Common myeloid progenitor, CD34-positive (primary cell): ENCODE measurements around the gene METTL15.
"Not testable (repeated sequence)": the region's sequence is repeated elsewhere in the genome, so short reads cannot be mapped to it uniquely, and the experiment has no call there.

Source experiments
- CTCF ChIA-PET: fragments of 350-600 bp; sonication (Branson Sonifier 250); formaldehyde crosslinking; loops from one replicate; lab custom pipeline; 2021; ENCODE audit warnings: antibody characterized with exemption; lab: Charles Lee
- POLR2A ChIA-PET: fragments of 350-600 bp; sonication (Branson Sonifier 250); formaldehyde crosslinking; loops from one replicate; lab custom pipeline; 2021; ENCODE audit warnings: antibody characterized with exemption; lab: Charles Lee
- DNase-seq, 3 donors: peaks; one replicate each; pipeline versions ENCODE4 v3.0.0 to v3.0.0-alpha.2; 2013
- H3K27ac ChIP-seq, 2 experiments: 1 replicate in 1 of 2; 2 replicates in 1 of 2; pipeline ENCODE4 v1.7.0; 2013; ENCODE audit warnings: inconsistent platforms in 2 of 2, low read length in 2 of 2, mild to moderate bottlenecking in 2 of 2, low read depth in 1 of 2, moderate library complexity in 1 of 2; ENCODE audit not compliant: severe bottlenecking in 2 of 2, insufficient read depth in 1 of 2, poor library complexity in 1 of 2
- H3K27me3 ChIP-seq, 5 experiments: replicated peaks in 2 of 5; 1 replicate in 3 of 5; 2 replicates in 2 of 5; pipeline versions ENCODE4 v1.6.1 to v1.7.0; 2013; ENCODE audit warnings: low read length in 4 of 5, mild to moderate bottlenecking in 2 of 5, moderate library complexity in 2 of 5, inconsistent platforms in 1 of 5; ENCODE audit not compliant: insufficient read depth in 5 of 5, control insufficient read depth in 4 of 5
- H3K36me3 ChIP-seq, 4 experiments: 1 replicate in 2 of 4; 2 replicates in 2 of 4; pipeline versions ENCODE4 v1.6.1 to v1.7.0; 2013; ENCODE audit warnings: low read length in 3 of 4, control low read depth in 1 of 4, mild to moderate bottlenecking in 1 of 4; ENCODE audit not compliant: control insufficient read depth in 4 of 4, insufficient read depth in 4 of 4
- H3K4me1 ChIP-seq, 4 experiments: 1 replicate in 3 of 4; 2 replicates in 1 of 4; pipeline versions ENCODE4 v1.6.1 to v1.7.1; 2013; ENCODE audit warnings: low read length in 3 of 4, mild to moderate bottlenecking in 3 of 4, control low read depth in 1 of 4, inconsistent platforms in 1 of 4, moderate library complexity in 1 of 4; ENCODE audit not compliant: control insufficient read depth in 4 of 4, insufficient read depth in 4 of 4; ENCODE audit errors: control extremely low read depth in 1 of 4
- H3K4me3 ChIP-seq, 7 experiments: 1 replicate in 4 of 7; 2 replicates in 3 of 7; pipeline versions ENCODE4 v1.5.1 to v1.7.0; 2013; ENCODE audit warnings: mild to moderate bottlenecking in 7 of 7, low read length in 6 of 7, moderate library complexity in 6 of 7, inconsistent platforms in 2 of 7, low read depth in 2 of 7, control low read depth in 1 of 7; ENCODE audit not compliant: insufficient read depth in 4 of 7, control insufficient read depth in 1 of 7; ENCODE audit errors: extremely low read depth in 1 of 7
- H3K9me3 ChIP-seq, 5 experiments: 1 replicate in 4 of 5; 2 replicates in 1 of 5; pipeline versions ENCODE4 v1.6.1 to v1.7.1; 2013; ENCODE audit warnings: low read length in 4 of 5, mild to moderate bottlenecking in 2 of 5, inconsistent platforms in 1 of 5, low read depth in 1 of 5, moderate library complexity in 1 of 5; ENCODE audit not compliant: control insufficient read depth in 4 of 5, insufficient read depth in 2 of 5; ENCODE audit errors: control extremely low read depth in 1 of 5
- WGBS: methylation state at CpG from one replicate; pipeline ENCODE4 v1.1.5; 2013; ENCODE audit not compliant: insufficient coverage; 5-methylcytosine and 5-hydroxymethylcytosine counted together

Gene METTL15

DNA sequence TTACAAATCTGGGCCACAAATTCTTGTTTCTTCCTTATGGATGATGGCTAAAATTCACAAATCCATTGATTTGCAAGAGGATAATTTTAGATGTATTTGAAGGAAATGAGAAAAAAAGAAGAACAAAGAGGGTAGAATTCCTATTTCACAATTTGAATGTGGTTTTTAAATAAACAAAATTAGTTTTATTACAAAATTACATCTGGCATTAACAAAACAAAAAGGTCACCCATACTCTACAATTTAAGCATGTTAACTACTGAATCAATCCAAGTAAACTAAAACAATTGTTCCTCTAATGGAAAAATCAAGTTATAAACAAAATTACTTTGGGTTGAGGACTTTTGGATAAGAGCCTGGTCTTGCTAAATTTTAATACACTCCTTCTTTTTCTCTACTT is 242.0 kb downstream of the METTL15 start:
- Histone ChIP-seq H3K27me3 (no peaks in the 10 kb centered on the region), H3K27ac (no peak overlapping the region), H3K9me3 (no peaks in the 10 kb centered on the region), H3K4me3 (no peak overlapping the region), H3K36me3 (no peaks in the 10 kb centered on the region), H3K4me1 (no peaks in the 10 kb centered on the region)
- no peak for DNase-seq
- POLR2A ChIA-PET: no interaction called here
- CTCF ChIA-PET: no interaction called here

DNA sequence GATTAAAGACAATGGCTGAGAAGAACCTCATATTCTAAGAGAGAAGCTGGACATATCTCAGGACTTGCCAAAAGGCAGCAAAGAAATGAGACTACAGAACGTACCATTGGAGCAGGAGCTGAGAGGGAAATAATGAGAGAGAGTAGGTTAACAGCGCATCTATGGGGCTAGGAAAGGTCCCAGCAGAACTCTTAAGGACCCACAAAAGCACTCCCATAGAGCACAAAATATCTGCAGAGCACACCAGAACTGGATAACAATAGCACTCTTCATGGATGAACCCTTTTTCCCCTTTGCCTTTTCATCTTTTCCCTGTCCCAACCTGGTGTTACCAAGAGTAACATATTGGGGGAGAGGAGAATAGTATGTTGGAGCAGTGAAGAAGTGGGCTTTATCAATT is 245.8 kb downstream of the METTL15 start:
- POLR2A ChIA-PET: no interaction called here
- no peaks in the 10 kb centered on the region for H3K9me3 ChIP-seq
- CTCF ChIA-PET: no interaction called here

DNA sequence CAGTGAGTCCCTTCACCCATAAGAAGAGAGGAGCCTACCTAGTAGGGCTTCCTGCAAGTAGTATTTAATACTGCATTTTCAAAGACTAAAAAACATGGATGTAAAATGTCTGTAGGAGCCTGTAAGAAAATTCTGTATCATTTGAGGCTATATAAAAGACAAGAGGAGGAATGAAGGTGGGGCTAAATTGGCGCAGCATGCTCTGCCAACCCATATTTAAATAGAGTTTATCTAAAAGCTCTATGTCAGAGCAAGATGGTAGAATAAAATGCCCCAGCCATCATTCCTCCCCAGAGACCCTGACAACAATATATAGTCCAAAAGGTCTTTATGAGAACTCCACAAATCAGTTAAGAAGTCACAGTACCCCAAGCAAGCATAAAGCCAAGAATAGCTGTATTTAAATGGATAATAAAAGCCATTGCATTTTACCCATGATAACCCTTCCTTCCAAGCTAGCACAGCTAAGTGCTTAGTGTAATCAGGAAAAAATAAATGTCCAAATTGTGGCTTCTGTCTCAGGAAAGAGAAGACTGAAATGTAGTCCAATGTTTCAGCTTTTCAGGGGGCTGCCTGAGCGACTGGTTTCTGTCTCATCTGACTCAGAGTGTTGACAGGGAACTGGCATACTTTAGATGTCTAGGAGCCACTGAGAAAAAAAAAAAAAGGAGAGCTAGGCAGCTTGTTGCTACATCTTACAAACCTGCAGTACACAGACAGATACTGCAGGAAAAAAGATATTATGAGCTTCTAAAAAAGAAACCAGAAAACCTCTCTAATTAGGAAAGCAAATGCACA is 258.6 kb downstream of the METTL15 start:
- DNase-seq: no peak

More for the DNA sequence above, 245.8 kb downstream of the METTL15 start:
- Histone ChIP-seq H3K36me3 (no peaks in the 10 kb centered on the region), H3K4me3 (no peak overlapping the region), H3K4me1 (no peaks in the 10 kb centered on the region), H3K27ac (no peak overlapping the region), H3K27me3 (no peaks in the 10 kb centered on the region)
- WGBS: 100% methylated on average over 1 of the region's 2 CpGs
- no peak for DNase-seq

DNA sequence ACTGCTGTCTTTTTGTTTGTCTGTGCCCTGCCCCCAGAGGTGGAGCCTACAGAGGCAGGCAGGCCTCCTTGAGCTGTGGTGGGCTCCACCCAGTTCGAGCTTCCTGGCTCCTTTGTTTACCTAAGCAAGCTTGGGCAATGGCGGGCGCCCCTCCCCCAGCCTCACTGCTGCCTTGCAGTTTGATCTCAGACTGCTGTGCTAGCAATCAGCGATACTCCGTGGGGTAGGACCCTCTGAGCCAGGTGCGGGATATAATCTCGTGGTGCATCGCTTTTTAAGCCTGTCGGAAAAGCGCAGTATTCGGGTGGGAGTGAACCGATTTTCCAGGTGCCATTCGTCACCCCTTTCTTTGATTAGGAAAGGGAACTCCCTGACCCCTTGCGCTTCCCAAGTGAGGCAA is 269.9 kb downstream of the METTL15 start:
- H3K9me3 ChIP-seq, H3K27ac ChIP-seq, DNase-seq, H3K4me1 ChIP-seq, POLR2A ChIA-PET, CTCF ChIA-PET, H3K4me3 ChIP-seq, H3K36me3 ChIP-seq, H3K27me3 ChIP-seq: not testable (repeated sequence)
- 90% methylated on average over 8 of the region's 14 CpGs for WGBS

More for the DNA sequence above, 258.6 kb downstream of the METTL15 start:
- CTCF ChIA-PET: no interaction called here
- H3K4me3 ChIP-seq: no peak overlapping the region
- H3K27ac ChIP-seq: no peak overlapping the region
- 57% methylated on average over 1 of the region's 2 CpGs for WGBS
- POLR2A ChIA-PET: no interaction called here
- H3K9me3 ChIP-seq: peaks cover 0 to 12% (median 0%) of the 10 kb centered on the region in 5 experiments
- H3K4me1 ChIP-seq: no peaks in the 10 kb centered on the region
- H3K36me3 ChIP-seq: no peaks in the 10 kb centered on the region
- no peaks in the 10 kb centered on the region for H3K27me3 ChIP-seq
